Ramos (cell line): ENCODE results near the gene TLN1.

Source experiments
- in situ Hi-C: fragments of 300-500 bp; cut with MboI; formaldehyde crosslinking; loops from one replicate; pipeline ENCODE4 v1.14.3; 2022; ENCODE audit warnings: low sequenced_read_pairs; ENCODE audit not compliant: unreplicated experiment

The TLN1 gene

DNA sequence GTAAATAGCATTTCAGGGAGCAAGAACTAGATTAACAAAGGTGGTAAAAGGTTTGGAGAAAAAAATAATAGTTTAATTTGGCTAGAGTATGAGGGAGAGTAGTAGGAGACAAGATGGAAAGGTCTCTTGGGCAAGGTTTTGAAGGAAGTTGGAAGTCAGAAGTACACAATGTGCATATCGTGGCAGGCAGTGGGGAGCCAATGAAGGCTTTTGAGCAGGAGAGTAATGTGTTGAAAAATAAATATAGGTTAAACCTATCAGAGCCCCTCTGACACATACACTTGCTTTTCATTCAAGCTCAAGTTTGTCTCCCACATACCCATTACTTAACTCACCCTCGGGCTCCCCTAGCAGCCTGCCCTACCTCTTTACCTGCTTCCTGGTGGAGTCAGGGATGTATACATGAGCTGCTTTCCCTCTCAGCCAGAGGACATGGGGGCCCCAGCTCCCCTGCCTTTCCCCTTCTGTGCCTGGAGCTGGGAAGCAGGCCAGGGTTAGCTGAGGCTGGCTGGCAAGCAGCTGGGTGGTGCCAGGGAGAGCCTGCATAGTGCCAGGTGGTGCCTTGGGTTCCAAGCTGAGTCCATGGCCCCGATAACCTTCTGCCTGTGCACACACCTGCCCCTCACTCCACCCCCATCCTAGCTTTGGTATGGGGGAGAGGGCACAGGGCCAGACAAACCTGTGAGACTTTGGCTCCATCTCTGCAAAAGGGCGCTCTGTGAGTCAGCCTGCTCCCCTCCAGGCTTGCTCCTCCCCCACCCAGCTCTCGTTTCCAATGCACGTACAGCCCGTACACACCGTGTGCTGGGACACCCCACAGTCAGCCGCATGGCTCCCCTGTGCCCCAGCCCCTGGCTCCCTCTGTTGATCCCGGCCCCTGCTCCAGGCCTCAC, 58.6 kb downstream of the TLN1 start, which contains the start of gene CA9:
CA9 (plus strand) TSS at position 797 of the 893 bp plus-strand sequence; CDS start at position 829, 32 bp downstream.
- in situ Hi-C loops: no loop called here

DNA sequence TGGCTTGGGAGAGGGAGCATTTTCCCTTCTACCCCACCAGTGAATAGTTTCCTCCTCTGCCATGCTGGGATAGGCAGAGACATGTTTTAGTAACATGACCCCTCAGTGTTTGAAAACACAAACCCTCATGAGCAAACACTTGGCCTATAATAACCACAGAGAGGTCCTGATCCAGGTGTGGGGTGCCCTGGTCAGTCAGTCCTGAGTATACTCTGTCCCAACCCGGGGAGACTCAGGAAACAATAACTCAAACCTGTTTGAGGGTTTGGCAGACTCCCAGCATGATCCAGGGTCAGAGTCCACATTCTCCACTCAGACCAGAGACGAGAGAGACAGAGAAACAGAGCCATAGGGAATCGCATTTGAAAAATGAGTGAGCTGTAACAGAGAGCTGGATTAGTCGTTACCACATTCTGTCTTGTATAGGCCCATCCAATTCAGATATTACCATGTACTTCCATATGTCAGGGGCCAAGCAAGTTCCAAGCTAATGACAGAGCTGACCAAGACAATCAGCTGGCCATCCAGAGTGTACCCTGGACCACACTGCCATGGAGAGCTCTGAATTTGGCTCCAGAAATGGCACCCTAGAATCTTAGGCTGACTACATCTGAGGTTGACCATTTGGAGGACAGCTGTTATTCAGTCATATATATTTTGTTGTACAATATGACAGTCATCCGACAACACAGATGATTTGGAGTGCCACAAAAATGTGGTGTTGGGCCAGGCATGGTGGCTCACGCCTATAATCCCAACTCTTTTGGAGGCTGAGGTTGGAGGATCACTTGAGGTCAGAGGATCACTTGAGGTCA, 62.5 kb downstream of the TLN1 start:
- in situ Hi-C loops: no loop called here

- in situ Hi-C loops: no loop called here
Observed at GRCh38 chr9:35667939-35668338, 64.1 kb downstream of the TLN1 start.

- in situ Hi-C loops: no loop called here
Observed at GRCh38 chr9:35666549-35666948, 65.4 kb downstream of the TLN1 start.

- in situ Hi-C loops: no loop called here
Observed at GRCh38 chr9:35666045-35666444, 66.0 kb downstream of the TLN1 start.

GRCh38 chr9:35665471-35665818, 66.5 kb downstream of the TLN1 start:
- in situ Hi-C loops: no loop called here

- in situ Hi-C loops: no loop called here
Observed at GRCh38 chr9:35664531-35665470, 67.2 kb downstream of the TLN1 start, which contains the start of gene ARHGEF39. Gene ARHGEF39 (minus strand): TSS chr9:35665195. CDS start chr9:35665169, 26 bp downstream.

GRCh38 chr9:35662437-35662836, 69.6 kb downstream of the TLN1 start:
- in situ Hi-C loops: no loop called here

DNA sequence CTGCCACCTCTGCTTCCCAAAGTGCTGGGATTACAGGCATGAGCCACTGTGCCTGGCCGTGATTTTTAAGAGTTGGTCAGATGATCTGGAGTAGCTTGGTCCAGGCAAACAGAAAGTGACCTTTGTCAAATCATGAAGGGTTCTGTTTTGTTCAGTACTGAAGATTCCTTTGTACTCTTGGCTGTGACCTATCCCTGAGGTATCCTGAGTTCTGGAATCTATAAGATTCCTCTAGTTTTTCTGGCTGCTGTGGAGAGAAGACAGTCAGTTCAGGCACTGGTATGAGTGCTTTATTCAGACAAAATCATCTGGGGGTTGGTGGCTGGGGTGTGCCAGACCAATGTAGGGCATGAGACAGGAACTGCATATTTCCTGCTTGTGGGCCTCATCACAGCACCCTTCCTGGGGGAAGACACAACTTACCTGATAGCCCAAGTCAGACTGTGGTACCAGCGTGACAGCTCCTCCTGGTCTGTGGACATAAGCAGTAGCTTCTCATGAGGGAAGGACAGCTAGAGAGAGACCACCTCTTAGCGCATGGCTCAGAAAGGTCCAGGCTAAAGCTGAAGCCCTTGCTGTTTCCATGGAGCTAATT, 70.1 kb downstream of the TLN1 start:
- in situ Hi-C loops: no loop called here

- in situ Hi-C loops: no loop called here
Observed at GRCh38 chr9:35660966-35661415, 71.0 kb downstream of the TLN1 start.

DNA sequence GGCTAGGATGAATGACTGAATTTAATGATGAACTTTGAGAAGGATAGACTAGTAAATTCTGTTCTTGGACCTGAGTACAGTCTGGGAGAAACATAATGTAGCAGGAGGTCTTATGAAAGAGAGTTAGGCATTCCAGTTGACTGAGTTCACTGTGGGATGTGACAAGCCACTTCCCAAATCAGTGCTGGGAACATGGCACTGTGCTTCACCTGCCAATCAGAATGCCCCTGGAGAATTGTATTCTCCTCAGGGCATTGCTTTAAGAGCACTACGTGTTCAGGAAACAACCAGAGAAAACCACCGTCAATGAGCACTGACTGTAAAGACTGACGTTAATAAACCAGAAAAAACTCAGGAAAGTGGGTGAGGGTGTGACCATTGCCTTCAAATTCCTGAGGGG, 72.7 kb downstream of the TLN1 start:
- in situ Hi-C loops: loop anchor here (10.0 kb wide), 1 partner anchor 55 kb away; the partner anchor contains the start of gene TESK1

DNA sequence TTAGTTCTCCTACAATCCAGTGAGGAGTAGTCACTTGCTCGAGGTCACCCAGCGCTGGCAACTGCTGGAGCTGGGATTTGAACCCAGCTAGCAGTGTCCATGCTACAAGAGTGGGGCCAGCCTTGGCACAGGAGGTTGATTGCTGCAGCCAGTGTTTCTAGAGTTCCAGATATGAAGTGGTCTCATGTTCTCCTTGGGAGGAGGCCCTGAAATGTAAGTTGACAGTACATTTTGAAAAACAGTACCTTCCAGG, 73.1 kb downstream of the TLN1 start:
- in situ Hi-C loops: loop anchor here (10.0 kb wide), 1 partner anchor 54 kb away; the partner anchor contains the start of gene TESK1

- in situ Hi-C loops: loop anchor here (10.0 kb wide), 1 partner anchor 54 kb away; the partner anchor contains the start of gene TESK1
Observed at GRCh38 chr9:35658137-35658967, 73.6 kb downstream of the TLN1 start, which contains the start of gene CCDC107. Gene CCDC107 (plus strand): TSS chr9:35658292. CDS start chr9:35658380, 88 bp downstream.

- in situ Hi-C loops: loop anchor here (10.0 kb wide), 1 partner anchor 53 kb away; the partner anchor contains the start of gene TESK1
Observed at GRCh38 chr9:35657546-35658136, 74.4 kb downstream of the TLN1 start, which contains the start of gene RMRP. Gene RMRP (minus strand): TSS chr9:35658019.

DNA sequence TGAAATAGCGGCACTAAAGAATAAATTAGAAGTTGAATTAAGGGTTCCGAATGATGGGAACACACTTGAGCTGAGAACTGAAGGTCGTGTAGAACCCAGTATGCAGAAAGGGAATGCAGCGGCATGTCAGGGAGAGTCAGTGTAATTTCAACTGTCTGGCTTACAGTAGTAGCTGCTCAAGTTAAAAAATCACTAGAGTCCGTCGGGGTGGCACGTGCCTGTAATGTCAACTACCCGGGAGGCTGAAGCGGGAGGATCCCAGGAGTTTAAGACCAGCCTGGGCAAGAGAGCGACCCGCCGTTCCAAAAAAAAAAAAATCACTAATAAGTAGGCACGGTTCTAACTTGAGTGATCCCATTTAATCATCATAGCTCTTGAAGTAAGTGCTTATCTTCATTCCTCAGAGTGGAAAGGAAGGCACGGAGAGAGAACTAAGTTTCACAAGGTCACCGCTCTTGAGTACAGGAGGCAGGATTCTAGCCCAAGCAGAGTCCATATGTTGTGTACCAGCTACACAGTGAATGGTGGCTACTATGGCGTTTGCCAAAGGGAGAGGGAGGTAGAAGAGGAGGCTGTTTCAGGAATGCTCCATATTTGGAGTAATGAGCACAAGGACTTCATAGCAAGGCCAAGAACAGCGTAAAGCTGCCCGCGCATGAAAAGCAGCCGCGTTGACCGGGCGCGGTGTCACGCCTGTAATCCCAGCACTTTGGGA, 75.0 kb downstream of the TLN1 start:
- in situ Hi-C loops: loop anchor here (10.0 kb wide), 1 partner anchor 52 kb away; the partner anchor contains the start of gene TESK1

- in situ Hi-C loops: loop anchor here (10.0 kb wide), 1 partner anchor 52 kb away; the partner anchor contains the start of gene TESK1
Observed at GRCh38 chr9:35656348-35656747, 75.6 kb downstream of the TLN1 start.

GRCh38 chr9:35653611-35654010, 78.4 kb downstream of the TLN1 start:
- in situ Hi-C loops: loop anchor here (10.0 kb wide), 1 partner anchor 49 kb away; the partner anchor contains the start of gene TESK1
